ENCODE results near the gene ASTN1.

Gene ASTN1

GRCh38 chr1:177162243-177162642 is 2.3 kb downstream of the ASTN1 start:
- no peak for DNase-seq

- no peak for DNase-seq
These were observed 18.0 kb downstream of the ASTN1 start for GRCh38 chr1:177146499-177146898.

GRCh38 chr1:177145106-177146070 is 19.1 kb downstream of the ASTN1 start:
- no peak for DNase-seq

- DNase-seq, result no peak
These were observed 21.7 kb downstream of the ASTN1 start for GRCh38 chr1:177142791-177143271.

- no peak for DNase-seq
These were observed 22.5 kb downstream of the ASTN1 start for GRCh38 chr1:177142010-177142409.

- no peak for DNase-seq
These were observed 26.2 kb downstream of the ASTN1 start for GRCh38 chr1:177138347-177138746.

GRCh38 chr1:177137814-177138213 is 26.7 kb downstream of the ASTN1 start:
- no peak for DNase-seq

GRCh38 chr1:177135250-177135649 is 29.3 kb downstream of the ASTN1 start:
- DNase-seq, result no peak

GRCh38 chr1:177133977-177134538 is 30.5 kb downstream of the ASTN1 start:
- no peak for DNase-seq

- DNase-seq, result no peak
These were observed 32.4 kb downstream of the ASTN1 start for GRCh38 chr1:177132141-177132540.

- DNase-seq, result no peak
These were observed 32.8 kb downstream of the ASTN1 start for GRCh38 chr1:177131723-177132122.

GRCh38 chr1:177130451-177130945 is 34.0 kb downstream of the ASTN1 start:
- no peak for DNase-seq

GRCh38 chr1:177128665-177129281 is 35.7 kb downstream of the ASTN1 start:
- no peak for DNase-seq

- DNase-seq, result no peak
These were observed 38.2 kb downstream of the ASTN1 start for GRCh38 chr1:177126267-177126666.

- no peak for DNase-seq
These were observed 39.8 kb downstream of the ASTN1 start for GRCh38 chr1:177124577-177125278.

- DNase-seq, result no peak
These were observed 41.9 kb downstream of the ASTN1 start for GRCh38 chr1:177122461-177123251.

- DNase-seq, result no peak
These were observed 45.2 kb downstream of the ASTN1 start for GRCh38 chr1:177119311-177119710.

GRCh38 chr1:177118901-177119300 is 45.6 kb downstream of the ASTN1 start:
- no peak for DNase-seq

- DNase-seq, result no peak
These were observed 47.6 kb downstream of the ASTN1 start for GRCh38 chr1:177116941-177117340.

GRCh38 chr1:177106614-177107365 is 57.7 kb downstream of the ASTN1 start:
- no peak for DNase-seq

GRCh38 chr1:177106196-177106595 is 58.3 kb downstream of the ASTN1 start:
- no peak for DNase-seq

All from SHP77 treated with DMSO at 0.1 percent for 48 hours (cell line).